Mesodermal cell (in vitro differentiated cells): ENCODE data around the gene ABCB9.

ENCODE experiments used
- H3K27ac ChIP-seq: 2 replicates; pipeline ENCODE4 v1.7.0; 2013; ENCODE audit warnings: mild to moderate bottlenecking, low read depth, low read length, moderate library complexity; ENCODE audit not compliant: severe bottlenecking
- H3K36me3 ChIP-seq: 2 replicates; pipeline ENCODE4 v1.7.1; 2013; ENCODE audit warnings: mild to moderate bottlenecking, low read length, moderate library complexity; ENCODE audit not compliant: control insufficient read depth, insufficient read depth
- H3K4me1 ChIP-seq: one replicate; pipeline ENCODE4 v1.7.1; 2013; ENCODE audit warnings: mild to moderate bottlenecking, low read length; ENCODE audit not compliant: insufficient read depth, control insufficient read depth, poor library complexity, severe bottlenecking
- H3K4me3 ChIP-seq: 2 replicates; pipeline ENCODE4 v1.7.0; 2013; ENCODE audit warnings: low read length, control low read depth, mild to moderate bottlenecking; ENCODE audit not compliant: insufficient read depth, poor library complexity, severe bottlenecking; ENCODE audit errors: extremely low read depth
- H3K9me3 ChIP-seq: 2 replicates; pipeline ENCODE4 v1.7.1; 2013; ENCODE audit warnings: mild to moderate bottlenecking, low read length, moderate library complexity; ENCODE audit not compliant: control insufficient read depth
- WGBS, 2 experiments: methylation state at CpG; one replicate each; pipeline ENCODE4 v1.1.5; 2013; ENCODE audit warnings: missing lambda C conversion rate in 2 of 2; ENCODE audit not compliant: insufficient coverage in 2 of 2; 5-methylcytosine and 5-hydroxymethylcytosine counted together

ABCB9 gene

GRCh38 chr12:122884091-122884826 lies 82.0 kb downstream of the ABCB9 start:
- Histone ChIP-seq H3K9me3 (no peaks in the 10 kb centered on the region), H3K4me1 (peaks cover 33% of the 10 kb centered on the region), H3K4me3 (no peak overlapping the region), H3K27ac (no peak overlapping the region), H3K36me3 (peaks cover under 1% of the 10 kb centered on the region)
- 92 to 96% methylated on average over 3 to 4 of the region's 6 CpGs for WGBS, 2 experiments

GRCh38 chr12:122882908-122883558 lies 83.2 kb downstream of the ABCB9 start:
- WGBS, 2 experiments: 95 to 97% methylated on average over 7 to 8 of the region's 11 CpGs
- peaks cover 7% of the 10 kb centered on the region for H3K36me3 ChIP-seq

GRCh38 chr12:122880668-122881067 lies 85.6 kb downstream of the ABCB9 start:
- Histone ChIP-seq H3K27ac (no peak overlapping the region), H3K36me3 (peaks cover 7% of the 10 kb centered on the region), H3K4me1 (peaks cover 8% of the 10 kb centered on the region), H3K4me3 (no peak overlapping the region), H3K9me3 (no peaks in the 10 kb centered on the region)
- 33 to 50% methylated on average over 4 to 6 of the region's 8 CpGs for WGBS, 2 experiments

More at GRCh38 chr12:122882908-122883558, 83.2 kb downstream of the ABCB9 start:
- Histone ChIP-seq H3K9me3 (no peaks in the 10 kb centered on the region), H3K4me3 (no peak overlapping the region), H3K27ac (no peak overlapping the region), H3K4me1 (peaks cover 24% of the 10 kb centered on the region)

- Histone ChIP-seq H3K4me1 (peaks cover 8% of the 10 kb centered on the region), H3K9me3 (no peaks in the 10 kb centered on the region), H3K27ac (no peak overlapping the region), H3K36me3 (peaks cover 7% of the 10 kb centered on the region), H3K4me3 (no peak overlapping the region)
- 84 to 94% methylated on average over 7 to 10 of the region's 10 CpGs for WGBS, 2 experiments
Observed at GRCh38 chr12:122880155-122880667, 86.1 kb downstream of the ABCB9 start.
